Activated CD4-positive, alpha-beta T cell treated with anti-CD3 and anti-CD28 coated beads, Interleukin-2, Interleukin-6, amounts not matched to agents 100 ng/mL and 50 ng/mL, durations not matched to agents 16 hours and 8 hours (primary cell): ENCODE data around the gene HCLS1.
"Not testable (repeated sequence)": the region's sequence is repeated elsewhere in the genome, so short reads cannot be mapped to it uniquely, and the experiment has no call there.

Experiments used
- DNase-seq: peaks from one replicate; pipeline ENCODE4 v3.0.0-alpha.2; 2020

Gene HCLS1

GRCh38 chr3:121654493-121655385, 6.0 kb downstream of the HCLS1 start:
- peak; percentile 72 for DNase-seq

GRCh38 chr3:121651684-121652083, 9.0 kb downstream of the HCLS1 start:
- DNase-seq = no peak

- peak; percentile 19 for DNase-seq
Observed at GRCh38 chr3:121649645-121650044, 11.1 kb downstream of the HCLS1 start.

GRCh38 chr3:121648219-121648958, 12.3 kb downstream of the HCLS1 start:
- DNase-seq = no peak

GRCh38 chr3:121645054-121645453, 15.6 kb downstream of the HCLS1 start:
- DNase-seq = no peak

- no peak for DNase-seq
Observed at GRCh38 chr3:121642601-121643314, 17.9 kb downstream of the HCLS1 start.

- no peak for DNase-seq
Observed at GRCh38 chr3:121641127-121641526, 19.6 kb downstream of the HCLS1 start.

GRCh38 chr3:121637922-121638321, 22.8 kb downstream of the HCLS1 start:
- DNase-seq = no peak

GRCh38 chr3:121630355-121630754, 30.3 kb downstream of the HCLS1 start:
- no peak for DNase-seq

- no peak for DNase-seq
Observed at GRCh38 chr3:121629601-121630000, 31.1 kb downstream of the HCLS1 start.

- DNase-seq = no peak
Observed at GRCh38 chr3:121627622-121628021, 33.1 kb downstream of the HCLS1 start.

- DNase-seq = no peak
Observed at GRCh38 chr3:121627211-121627610, 33.5 kb downstream of the HCLS1 start.

- DNase-seq = no peak
Observed at GRCh38 chr3:121626495-121626894, 34.2 kb downstream of the HCLS1 start.

GRCh38 chr3:121624147-121624899, 36.4 kb downstream of the HCLS1 start:
- DNase-seq = peak; percentile 8

- no peak for DNase-seq
Observed at GRCh38 chr3:121621491-121621890, 39.2 kb downstream of the HCLS1 start.

GRCh38 chr3:121619691-121620090, 41.0 kb downstream of the HCLS1 start:
- no peak for DNase-seq

GRCh38 chr3:121606106-121606505, 54.6 kb downstream of the HCLS1 start:
- no peak for DNase-seq

GRCh38 chr3:121604759-121605158, 55.9 kb downstream of the HCLS1 start:
- DNase-seq = no peak

- no peak for DNase-seq
Observed at GRCh38 chr3:121601212-121601812, 59.4 kb downstream of the HCLS1 start.

GRCh38 chr3:121599900-121600299, 60.8 kb downstream of the HCLS1 start:
- DNase-seq = not testable (repeated sequence)

GRCh38 chr3:121598564-121598963, 62.1 kb downstream of the HCLS1 start:
- no peak for DNase-seq

GRCh38 chr3:121595765-121596406, 64.8 kb downstream of the HCLS1 start:
- DNase-seq = no peak
